Stomach smooth muscle (tissue), 2 donors: ENCODE data around the gene MAP4K2.

Source experiments
- H3K27ac ChIP-seq: one replicate; pipeline ENCODE4 v1.7.0; 2013; ENCODE audit warnings: mild to moderate bottlenecking, low read length, inconsistent platforms
- H3K27me3 ChIP-seq, 2 donors: one replicate each; pipeline ENCODE4 v1.7.0; 2013; ENCODE audit warnings: low read length in 2 of 2; ENCODE audit not compliant: insufficient read depth in 2 of 2, control insufficient read depth in 1 of 2
- H3K36me3 ChIP-seq, 2 donors: one replicate each; pipeline ENCODE4 v1.7.0; 2013; ENCODE audit warnings: low read length in 2 of 2; ENCODE audit not compliant: control insufficient read depth in 2 of 2, insufficient read depth in 2 of 2
- H3K4me1 ChIP-seq: one replicate; pipeline ENCODE4 v1.7.0; 2013; ENCODE audit warnings: low read length; ENCODE audit not compliant: control insufficient read depth, insufficient read depth
- H3K4me3 ChIP-seq, 2 donors: one replicate each; pipeline ENCODE4 v1.7.0; 2013; ENCODE audit warnings: low read length in 2 of 2
- H3K9ac ChIP-seq, 2 donors: one replicate each; pipeline ENCODE4 v1.7.0; 2013; ENCODE audit warnings: low read length in 2 of 2, mild to moderate bottlenecking in 1 of 2
- H3K9me3 ChIP-seq, 2 donors: one replicate each; pipeline ENCODE4 v1.7.0; 2013; ENCODE audit warnings: low read length in 2 of 2; ENCODE audit not compliant: control insufficient read depth in 2 of 2
- donor health status: healthy.
- donor health status: Pancreatic carcinoma.

Gene MAP4K2

GRCh38 chr11:64742087-64742888, 60.7 kb downstream of the MAP4K2 start:
- Histone ChIP-seq H3K9ac (peak overlapping the region; percentile 42 to 52), H3K4me3 (peak overlapping the region; percentile 52 to 84), H3K4me1 (peaks cover 44% of the 10 kb centered on the region), H3K27ac (peak overlapping the region; percentile 77), H3K36me3 (no peaks in the 10 kb centered on the region), H3K9me3 (no peaks in the 10 kb centered on the region), H3K27me3 (no peaks in the 10 kb centered on the region)

GRCh38 chr11:64741375-64742086, 61.5 kb downstream of the MAP4K2 start:
- H3K27ac ChIP-seq: peak overlapping the region; percentile 77
- no peaks in the 10 kb centered on the region for H3K27me3 ChIP-seq
- peaks cover 1 to 5% of the 10 kb centered on the region in 2 donors for H3K36me3 ChIP-seq
- H3K4me1 ChIP-seq: peaks cover 44% of the 10 kb centered on the region
- peak overlapping the region in 1 of 2 donors; percentile 84 for H3K4me3 ChIP-seq
- H3K9ac ChIP-seq: no peak overlapping the region
- no peaks in the 10 kb centered on the region for H3K9me3 ChIP-seq

- no peaks in the 10 kb centered on the region for H3K27me3 ChIP-seq
These were observed 63.1 kb downstream of the MAP4K2 start for GRCh38 chr11:64739871-64740270.

GRCh38 chr11:64736654-64737053, 66.4 kb downstream of the MAP4K2 start:
- Histone ChIP-seq H3K4me1 (peaks cover 3% of the 10 kb centered on the region), H3K27ac (no peak overlapping the region), H3K27me3 (no peaks in the 10 kb centered on the region), H3K9me3 (no peaks in the 10 kb centered on the region), H3K36me3 (peaks cover 20 to 23% of the 10 kb centered on the region in 2 donors), H3K4me3 (no peak overlapping the region), H3K9ac (no peak overlapping the region)

More at GRCh38 chr11:64739871-64740270, 63.1 kb downstream of the MAP4K2 start:
- H3K27ac ChIP-seq: no peak overlapping the region
- H3K4me3 ChIP-seq: no peak overlapping the region
- peaks cover 11 to 14% of the 10 kb centered on the region in 2 donors for H3K36me3 ChIP-seq
- H3K9ac ChIP-seq: no peak overlapping the region
- peaks cover 33% of the 10 kb centered on the region for H3K4me1 ChIP-seq
- no peaks in the 10 kb centered on the region for H3K9me3 ChIP-seq

- no peaks in the 10 kb centered on the region for H3K4me1 ChIP-seq
- no peaks in the 10 kb centered on the region for H3K9me3 ChIP-seq
- H3K27me3 ChIP-seq: no peaks in the 10 kb centered on the region
- H3K4me3 ChIP-seq: no peak overlapping the region
- peaks cover 23 to 25% of the 10 kb centered on the region in 2 donors for H3K36me3 ChIP-seq
- no peak overlapping the region for H3K9ac ChIP-seq
- H3K27ac ChIP-seq: no peak overlapping the region
These were observed 67.2 kb downstream of the MAP4K2 start for GRCh38 chr11:64735725-64736259.
